Karpas-422 (cell line): ENCODE results near the gene VWA5B1. TPM values are rescaled to one million over a fixed set of nuclear protein-coding genes. Genes with fewer than 3 reads are reported as not detected.

ENCODE experiments used
- DNase-seq: peaks from one replicate; pipeline ENCODE4 v3.0.0-alpha.2; 2015
- H2AFZ ChIP-seq: fragments of 200-600 bp; sonication (generic); 2 replicates; pipeline ENCODE4 v1.6.1; 2014; ENCODE audit warnings: antibody characterized with exemption, low read length, mixed read lengths
- H3K27ac ChIP-seq: fragments of 200-600 bp; sonication (generic); 2 replicates; pipeline ENCODE4 v1.5.1; 2014; ENCODE audit warnings: mild to moderate bottlenecking, low read length, moderate library complexity
- H3K27me3 ChIP-seq: fragments of 200-600 bp; sonication (generic); 2 replicates; pipeline ENCODE4 v1.6.1; 2014; ENCODE audit warnings: low read length, mixed read lengths
- H3K36me3 ChIP-seq: fragments of 200-600 bp; sonication (generic); 2 replicates; pipeline ENCODE4 v1.6.1; 2014; ENCODE audit warnings: low read length, mixed read lengths; ENCODE audit not compliant: insufficient read depth
- H3K4me1 ChIP-seq: fragments of 200-600 bp; sonication (generic); 2 replicates; pipeline ENCODE4 v1.6.1; 2014; ENCODE audit warnings: mild to moderate bottlenecking, low read length, mixed read lengths
- H3K4me2 ChIP-seq: fragments of 200-600 bp; sonication (generic); 2 replicates; pipeline ENCODE4 v1.6.1; 2014; ENCODE audit warnings: low read length, low read depth, mild to moderate bottlenecking; ENCODE audit not compliant: poor library complexity, severe bottlenecking
- H3K4me3 ChIP-seq: fragments of 200-600 bp; sonication (generic); 2 replicates; pipeline ENCODE4 v1.5.1; 2014; ENCODE audit warnings: mild to moderate bottlenecking, antibody characterized with exemption, low read length, mixed read lengths
- H3K79me2 ChIP-seq: fragments of 200-600 bp; sonication (generic); 2 replicates; pipeline ENCODE4 v1.6.1; 2014; ENCODE audit warnings: mild to moderate bottlenecking, low read length, mixed read lengths
- H3K9ac ChIP-seq: fragments of 200-600 bp; sonication (generic); 2 replicates; pipeline ENCODE4 v1.6.0; 2014; ENCODE audit warnings: low read length
- H3K9me2 ChIP-seq: fragments of 200-600 bp; sonication (generic), shearing (Covaris generic); replicated peaks from 2 replicates; pipeline ENCODE4 v1.6.0; 2014; ENCODE audit warnings: mild to moderate bottlenecking, low read length, moderate library complexity; ENCODE audit not compliant: insufficient read depth
- H3K9me3 ChIP-seq: fragments of 300-700, 200-600 bp; sonication (generic); 2 replicates; pipeline ENCODE4 v1.6.1; 2014; ENCODE audit warnings: low read length, mixed read lengths
- H4K20me1 ChIP-seq: fragments of 200-600 bp; sonication (generic); 2 replicates; pipeline ENCODE4 v1.6.1; 2014; ENCODE audit warnings: mild to moderate bottlenecking, antibody characterized with exemption, low read length, low read depth; ENCODE audit not compliant: insufficient read depth
- total RNA-seq: library from RNA; depleted of rRNA; stranded (reverse); fragments of >200 nt; shearing (Covaris generic); gene quantifications from 2 replicates; pipeline ENCODE4 v1.2.3, GENCODE V29; 2014; ENCODE audit warnings: low replicate concordance

The VWA5B1 gene
- total RNA-seq, 1 experiment from 2014 or later: not detected

DNA sequence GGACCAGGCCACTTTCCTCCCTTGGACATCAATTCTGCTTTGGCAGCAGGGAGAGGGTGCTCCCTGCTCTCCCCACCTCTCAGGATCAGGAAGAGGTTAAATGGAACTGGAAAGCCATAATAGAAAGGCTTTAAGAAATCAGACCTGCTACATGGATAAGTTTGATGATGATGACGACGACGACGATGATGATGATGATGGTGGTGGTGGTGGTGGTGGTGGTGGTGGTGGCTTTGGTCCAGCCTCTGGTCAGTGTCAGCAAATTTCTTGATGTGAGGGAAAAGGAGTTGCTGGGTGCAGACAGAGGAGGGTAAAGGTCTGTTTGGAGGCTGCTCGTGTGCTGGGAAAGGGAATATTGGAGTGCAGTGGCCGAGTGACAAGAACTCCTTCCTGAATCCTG is 36.8 kb downstream of the VWA5B1 start:
- no peak overlapping the region for H3K27ac ChIP-seq
- H3K4me1 ChIP-seq: peaks cover 6% of the 10 kb centered on the region; the same call in 1 of the 2 replicates
- no peak overlapping the region for H2AFZ ChIP-seq

GRCh38 chr1:20328201-20328600 is 37.5 kb downstream of the VWA5B1 start:
- H3K4me2 ChIP-seq: no peak overlapping the region
- H3K9me2 ChIP-seq: no peaks in the 10 kb centered on the region
- H3K36me3 ChIP-seq: no peaks in the 10 kb centered on the region
- no peaks in the 10 kb centered on the region for H3K27me3 ChIP-seq
- H3K27ac ChIP-seq: no peak overlapping the region
- DNase-seq: no peak
- no peak overlapping the region for H2AFZ ChIP-seq
- no peak overlapping the region for H3K4me3 ChIP-seq
- no peaks in the 10 kb centered on the region for H3K79me2 ChIP-seq
- H3K9me3 ChIP-seq: no peaks in the 10 kb centered on the region
- H3K9ac ChIP-seq: no peak overlapping the region
- H3K4me1 ChIP-seq: peaks cover 5% of the 10 kb centered on the region; the same call in 1 of the 2 replicates
- no peaks in the 10 kb centered on the region for H4K20me1 ChIP-seq

More for the DNA sequence above, 36.8 kb downstream of the VWA5B1 start:
- Histone ChIP-seq H3K9ac (no peak overlapping the region), H3K9me2 (no peaks in the 10 kb centered on the region), H3K4me2 (no peak overlapping the region), H3K4me3 (no peak overlapping the region), H3K9me3 (no peaks in the 10 kb centered on the region), H4K20me1 (no peaks in the 10 kb centered on the region), H3K27me3 (no peaks in the 10 kb centered on the region), H3K79me2 (no peaks in the 10 kb centered on the region), H3K36me3 (no peaks in the 10 kb centered on the region)
- DNase-seq: no peak

DNA sequence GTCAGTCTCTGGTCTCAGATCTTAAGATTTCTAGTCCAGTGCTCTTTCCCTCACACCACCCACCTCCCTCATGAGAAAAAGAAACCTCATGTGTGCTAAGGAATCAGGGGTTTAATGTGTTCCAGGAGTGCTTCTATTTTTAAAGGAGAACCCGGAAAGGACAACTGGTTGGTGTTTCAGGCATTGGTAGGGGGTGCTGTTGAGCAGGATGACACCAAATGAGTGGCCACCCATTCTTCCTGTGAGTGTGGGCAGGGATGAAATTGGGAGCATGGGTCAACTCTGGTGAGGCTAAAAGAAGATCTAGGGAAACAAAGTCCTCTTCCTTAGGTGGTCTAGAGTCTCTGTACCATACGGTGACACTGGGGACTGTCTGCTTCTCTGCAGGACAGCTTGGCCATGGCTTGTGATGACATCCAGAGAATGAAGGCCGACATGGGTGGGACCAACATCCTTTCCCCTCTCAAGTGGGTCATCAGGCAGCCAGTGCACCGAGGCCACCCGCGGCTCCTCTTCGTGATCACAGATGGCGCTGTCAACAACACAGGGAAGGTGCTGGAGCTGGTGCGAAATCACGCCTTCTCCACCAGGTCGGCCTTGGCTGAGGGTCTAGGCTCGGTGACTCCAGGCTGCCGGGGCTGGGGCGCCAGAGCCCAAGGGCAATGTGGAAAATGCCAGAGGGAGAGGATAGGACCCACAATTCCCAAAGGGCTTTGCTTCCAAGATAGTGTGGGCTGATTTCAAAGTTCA is 39.3 kb downstream of the VWA5B1 start:
- DNase-seq: no peak
- Histone ChIP-seq H3K9me3 (no peaks in the 10 kb centered on the region), H3K4me2 (no peak overlapping the region), H2AFZ (no peak overlapping the region), H3K9ac (no peak overlapping the region), H3K4me3 (no peak overlapping the region), H3K4me1 (no peaks in the 10 kb centered on the region), H3K27me3 (no peaks in the 10 kb centered on the region), H3K36me3 (no peaks in the 10 kb centered on the region), H3K9me2 (no peaks in the 10 kb centered on the region), H3K27ac (no peak overlapping the region), H4K20me1 (no peaks in the 10 kb centered on the region), H3K79me2 (no peaks in the 10 kb centered on the region)

GRCh38 chr1:20334103-20334502 is 43.4 kb downstream of the VWA5B1 start:
- no peak overlapping the region for H3K4me3 ChIP-seq
- no peak overlapping the region for H2AFZ ChIP-seq
- no peak overlapping the region for H3K27ac ChIP-seq
- no peaks in the 10 kb centered on the region for H4K20me1 ChIP-seq
- H3K9me2 ChIP-seq: no peaks in the 10 kb centered on the region
- H3K9me3 ChIP-seq: no peaks in the 10 kb centered on the region
- no peaks in the 10 kb centered on the region for H3K4me1 ChIP-seq
- H3K27me3 ChIP-seq: no peaks in the 10 kb centered on the region
- H3K9ac ChIP-seq: no peak overlapping the region
- no peaks in the 10 kb centered on the region for H3K36me3 ChIP-seq
- no peak overlapping the region for H3K4me2 ChIP-seq
- DNase-seq: no peak
- H3K79me2 ChIP-seq: no peaks in the 10 kb centered on the region

DNA sequence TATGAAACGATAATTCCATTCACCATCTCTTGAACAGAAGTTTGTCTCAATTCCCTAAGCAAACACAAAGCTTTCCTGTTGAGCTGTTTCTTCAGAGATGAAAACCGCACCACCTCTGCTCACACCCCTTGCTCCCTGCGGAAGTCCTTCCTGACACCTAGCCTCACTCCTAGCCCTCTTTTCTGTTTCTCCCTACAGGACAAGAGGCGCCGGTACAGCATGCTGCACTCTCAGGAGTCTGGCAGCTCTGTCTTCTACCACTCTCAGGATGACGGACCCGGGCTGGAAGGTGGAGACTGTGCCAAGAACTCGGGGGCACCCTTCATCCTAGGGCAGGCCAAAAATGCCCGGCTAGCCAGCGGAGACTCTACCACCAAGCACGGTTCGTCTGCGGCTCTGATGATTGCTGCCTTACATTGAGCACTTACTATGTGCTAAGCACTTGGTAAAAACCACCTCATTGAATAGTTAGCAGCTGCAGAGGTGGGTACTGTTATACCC is 45.5 kb downstream of the VWA5B1 start:
- Histone ChIP-seq H3K27ac (no peak overlapping the region), H3K27me3 (no peaks in the 10 kb centered on the region), H3K79me2 (no peaks in the 10 kb centered on the region), H3K4me1 (no peaks in the 10 kb centered on the region), H3K9me3 (no peaks in the 10 kb centered on the region), H3K4me2 (no peak overlapping the region), H2AFZ (no peak overlapping the region), H3K36me3 (no peaks in the 10 kb centered on the region), H3K9ac (no peak overlapping the region), H4K20me1 (no peaks in the 10 kb centered on the region), H3K9me2 (no peaks in the 10 kb centered on the region), H3K4me3 (no peak overlapping the region)
- DNase-seq: no peak

- Histone ChIP-seq H3K4me1 (no peaks in the 10 kb centered on the region), H3K9me2 (no peaks in the 10 kb centered on the region), H3K9me3 (no peaks in the 10 kb centered on the region), H2AFZ (no peak overlapping the region), H3K4me3 (no peak overlapping the region), H3K9ac (no peak overlapping the region), H3K36me3 (no peaks in the 10 kb centered on the region), H3K27me3 (no peaks in the 10 kb centered on the region), H3K4me2 (no peak overlapping the region), H3K27ac (no peak overlapping the region), H4K20me1 (no peaks in the 10 kb centered on the region), H3K79me2 (no peaks in the 10 kb centered on the region)
- no peak for DNase-seq
These were observed 46.9 kb downstream of the VWA5B1 start for GRCh38 chr1:20337581-20337980.

- Histone ChIP-seq H3K79me2 (no peaks in the 10 kb centered on the region), H3K9me3 (no peaks in the 10 kb centered on the region), H3K27ac (no peak overlapping the region), H3K9ac (no peak overlapping the region), H3K36me3 (no peaks in the 10 kb centered on the region), H3K4me3 (no peak overlapping the region), H2AFZ (no peak overlapping the region), H4K20me1 (no peaks in the 10 kb centered on the region), H3K4me1 (no peaks in the 10 kb centered on the region), H3K27me3 (no peaks in the 10 kb centered on the region), H3K9me2 (no peaks in the 10 kb centered on the region), H3K4me2 (no peak overlapping the region)
- no peak for DNase-seq
These were observed 49.3 kb downstream of the VWA5B1 start for GRCh38 chr1:20339811-20340457.

GRCh38 chr1:20342294-20343148 is 51.8 kb downstream of the VWA5B1 start:
- 0 out of 2 replicates have a peak, but pooled peaks cover 4% of the 10 kb centered on the region for H3K27me3 ChIP-seq
- DNase-seq: no peak
- H3K36me3 ChIP-seq: no peaks in the 10 kb centered on the region
- no peaks in the 10 kb centered on the region for H3K9me3 ChIP-seq
- H3K9ac ChIP-seq: no peak overlapping the region
- no peak overlapping the region for H3K4me2 ChIP-seq
- H3K9me2 ChIP-seq: no peaks in the 10 kb centered on the region
- no peaks in the 10 kb centered on the region for H3K79me2 ChIP-seq
- no peaks in the 10 kb centered on the region for H4K20me1 ChIP-seq
- H2AFZ ChIP-seq: no peak overlapping the region
- H3K27ac ChIP-seq: no peak overlapping the region
- no peak overlapping the region for H3K4me3 ChIP-seq
- H3K4me1 ChIP-seq: no peaks in the 10 kb centered on the region
